GM18868 (cell line): ENCODE results near the gene C5AR1.
"Not testable (repeated sequence)": the region's sequence is repeated elsewhere in the genome, so short reads cannot be mapped to it uniquely, and the experiment has no call there.

Experiments
- ATAC-seq: cut with Tn5 transposase; IDR thresholded peaks from one replicate; pipeline ENCODE4 v1.9.1; 2021; ENCODE audit warnings: mild to moderate bottlenecking, moderate library complexity; ENCODE audit not compliant: unreplicated experiment

C5AR1 gene

DNA sequence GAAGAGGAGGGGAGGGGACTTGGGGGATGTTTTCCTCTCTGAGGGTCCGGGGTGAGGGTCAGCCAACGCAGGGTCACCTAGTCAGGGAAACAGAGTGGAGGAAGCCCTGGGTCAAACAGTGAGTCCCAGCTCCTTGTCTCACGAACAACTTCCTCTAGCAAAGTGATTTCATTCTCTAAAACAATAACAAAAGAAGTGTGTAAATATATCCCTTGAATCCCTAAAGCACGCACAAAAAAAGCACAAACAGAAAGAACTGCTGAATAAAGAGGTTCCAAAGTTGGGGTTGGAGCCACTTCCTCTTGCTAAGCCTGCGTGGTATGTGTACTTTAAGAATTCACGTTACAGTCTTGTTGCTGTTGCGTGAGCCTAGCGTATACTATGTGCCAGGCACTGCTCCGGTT lies 20.8 kb downstream of the C5AR1 start:
- no peak for ATAC-seq

DNA sequence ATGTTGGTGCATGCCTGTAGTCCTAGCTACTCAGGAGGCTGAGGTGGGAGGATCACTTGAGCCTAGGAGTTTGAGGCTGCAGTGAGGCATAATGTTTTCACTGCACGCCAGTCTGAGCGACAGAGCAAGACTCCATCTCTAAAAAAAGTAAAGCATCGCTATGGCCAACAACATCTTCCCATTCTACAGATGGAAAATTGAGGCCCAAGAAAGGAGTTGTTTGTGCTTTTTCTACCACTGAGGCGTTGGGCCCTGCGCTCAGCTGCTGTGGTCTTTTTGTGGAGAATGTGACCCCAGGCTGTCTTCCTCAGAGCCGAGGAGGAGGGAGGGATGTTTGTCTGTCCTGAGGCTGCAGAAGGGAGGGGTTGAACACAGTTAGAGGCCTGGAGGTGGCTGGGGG lies 21.8 kb downstream of the C5AR1 start:
- ATAC-seq, result no peak

DNA sequence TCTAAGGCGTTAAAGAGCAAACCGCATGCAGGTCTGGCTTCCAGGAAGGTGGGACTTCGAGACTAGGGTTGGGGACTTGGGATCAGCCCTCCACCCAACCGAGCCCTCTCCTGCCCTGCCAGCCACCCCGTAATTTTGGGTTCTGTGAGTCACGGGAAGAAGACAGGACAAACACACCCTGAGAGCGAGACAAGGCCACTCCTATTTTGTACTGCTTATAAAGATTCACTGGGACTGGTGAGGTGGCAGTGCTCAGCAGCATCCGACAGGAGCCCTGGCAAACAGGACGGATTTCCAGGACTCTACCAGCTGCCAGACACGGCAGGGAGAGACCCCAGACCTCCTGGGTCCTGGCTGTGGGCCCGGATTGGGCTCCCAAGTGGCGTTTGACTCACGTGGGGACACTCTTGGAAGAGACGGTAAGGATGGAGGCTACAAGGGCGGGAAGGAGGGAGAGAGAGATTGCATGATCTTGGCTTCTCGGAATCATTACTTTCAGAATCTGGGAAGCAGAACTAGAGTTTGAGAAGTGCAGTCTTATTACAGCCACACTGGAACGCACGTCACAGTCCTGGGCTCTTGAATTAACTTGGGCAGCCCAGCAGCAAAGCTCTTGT lies 22.4 kb downstream of the C5AR1 start, which contains the start of gene C5AR2:
Gene C5AR2, plus strand, starts transcription at position 245 of the 617 bp plus-strand sequence. CDS start 8,625 bp downstream, outside the sequence.
- no peak for ATAC-seq

DNA sequence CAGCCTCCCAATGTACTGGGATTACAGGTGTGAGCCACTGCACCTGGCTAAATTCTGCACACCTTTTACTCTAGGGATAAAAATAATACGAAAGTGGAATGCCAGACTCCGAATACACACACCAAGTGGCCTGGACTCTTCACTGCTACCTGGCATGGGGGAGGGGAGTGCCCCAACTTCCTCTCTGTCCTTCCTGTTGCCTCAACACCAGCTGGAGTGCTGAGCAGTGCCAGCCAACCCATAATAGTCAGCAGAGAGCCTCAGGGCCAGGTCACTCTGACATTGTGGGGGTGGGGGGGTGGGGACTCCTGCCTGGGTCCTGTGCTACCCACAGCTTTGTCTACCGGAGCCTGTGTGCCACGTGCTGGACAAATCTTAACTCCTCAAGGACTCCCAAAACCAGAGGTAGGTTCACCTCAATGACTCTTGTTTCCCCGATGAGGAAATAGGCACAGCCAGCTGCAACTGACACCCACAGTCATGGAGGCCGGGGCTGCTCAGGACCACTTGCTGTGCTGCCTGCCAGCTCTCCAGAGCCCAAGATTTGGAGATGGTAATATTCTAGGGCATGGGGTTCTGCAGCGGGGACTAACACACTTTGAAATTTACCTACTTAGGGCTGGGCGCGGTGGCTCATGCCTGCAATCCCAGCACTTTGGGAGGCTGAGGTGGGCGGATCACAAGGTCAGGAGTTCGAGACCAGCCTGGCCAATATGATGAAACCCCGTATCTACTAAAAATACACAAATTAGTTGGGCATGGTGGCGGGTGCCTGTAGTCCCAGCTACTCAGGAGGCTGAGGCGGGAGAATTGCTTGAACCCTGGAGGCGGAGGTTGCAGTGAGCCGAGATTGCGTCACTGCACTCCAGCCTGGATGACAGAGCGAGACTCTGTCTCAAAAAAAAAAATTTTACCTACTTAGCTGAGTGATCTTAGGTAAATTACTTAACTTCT lies 27.4 kb downstream of the C5AR1 start:
- ATAC-seq, result not testable (repeated sequence)

DNA sequence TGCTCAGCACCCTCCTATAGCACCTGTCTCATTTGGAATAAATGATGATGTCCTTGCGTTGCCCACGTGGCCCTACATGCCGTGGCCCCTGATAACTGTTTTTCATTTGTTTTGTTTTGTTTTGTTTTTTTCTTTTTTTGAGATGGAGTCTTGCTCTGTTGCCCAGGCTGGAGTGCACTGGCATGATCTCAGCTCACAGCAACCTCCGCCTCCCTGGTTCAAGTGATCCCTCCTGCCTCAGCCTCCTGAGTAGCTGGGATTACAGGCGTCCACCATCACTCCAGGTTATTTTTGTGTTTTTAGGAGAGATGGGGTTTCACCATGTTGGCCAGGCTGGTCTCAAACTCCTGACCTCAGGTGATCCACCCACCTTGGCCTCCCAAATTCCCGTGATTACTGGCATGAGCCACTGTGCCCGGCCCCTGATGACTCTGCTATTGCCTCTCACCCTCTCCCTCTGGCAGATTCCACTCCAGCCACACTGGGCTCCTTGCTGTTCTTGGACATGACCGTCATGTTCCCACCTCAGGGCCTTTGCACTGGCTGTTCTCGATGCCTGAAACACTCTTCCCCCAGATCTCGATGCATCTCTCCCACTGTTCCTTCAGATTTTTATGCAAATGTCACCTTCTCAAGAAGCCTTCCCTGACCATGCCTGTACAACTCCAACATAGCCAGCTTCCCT lies 29.7 kb downstream of the C5AR1 start:
- ATAC-seq, result no peak

DNA sequence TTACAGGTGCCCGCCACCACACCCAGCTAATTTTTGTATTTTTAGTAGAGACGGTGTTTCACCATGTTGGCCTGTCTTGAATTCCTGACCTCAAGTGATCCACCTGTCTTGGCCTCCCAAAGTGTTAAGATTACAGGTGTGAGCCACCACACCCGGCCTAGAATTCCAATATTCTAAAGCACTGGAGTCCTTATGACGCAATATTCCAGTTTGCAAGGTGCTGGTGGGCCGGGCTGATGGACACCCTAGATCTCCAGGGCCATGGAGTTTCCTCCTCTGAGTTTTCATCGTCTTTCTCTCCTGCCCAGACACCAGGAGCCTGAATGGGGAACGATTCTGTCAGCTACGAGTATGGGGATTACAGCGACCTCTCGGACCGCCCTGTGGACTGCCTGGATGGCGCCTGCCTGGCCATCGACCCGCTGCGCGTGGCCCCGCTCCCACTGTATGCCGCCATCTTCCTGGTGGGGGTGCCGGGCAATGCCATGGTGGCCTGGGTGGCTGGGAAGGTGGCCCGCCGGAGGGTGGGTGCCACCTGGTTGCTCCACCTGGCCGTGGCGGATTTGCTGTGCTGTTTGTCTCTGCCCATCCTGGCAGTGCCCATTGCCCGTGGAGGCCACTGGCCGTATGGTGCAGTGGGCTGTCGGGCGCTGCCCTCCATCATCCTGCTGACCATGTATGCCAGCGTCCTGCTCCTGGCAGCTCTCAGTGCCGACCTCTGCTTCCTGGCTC lies 31.0 kb downstream of the C5AR1 start:
- ATAC-seq, result no peak

DNA sequence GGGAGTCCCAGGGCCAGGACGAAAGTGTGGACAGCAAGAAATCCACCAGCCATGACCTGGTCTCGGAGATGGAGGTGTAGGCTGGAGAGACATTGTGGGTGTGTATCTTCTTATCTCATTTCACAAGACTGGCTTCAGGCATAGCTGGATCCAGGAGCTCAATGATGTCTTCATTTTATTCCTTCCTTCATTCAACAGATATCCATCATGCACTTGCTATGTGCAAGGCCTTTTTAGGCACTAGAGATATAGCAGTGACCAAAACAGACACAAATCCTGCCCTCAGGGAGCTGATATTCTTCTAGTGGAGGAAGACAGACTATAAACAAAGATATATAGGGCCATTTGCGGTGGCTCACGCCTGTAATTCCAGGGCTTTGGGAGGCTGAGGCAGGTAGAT lies 32.1 kb downstream of the C5AR1 start:
- ATAC-seq, result no peak

DNA sequence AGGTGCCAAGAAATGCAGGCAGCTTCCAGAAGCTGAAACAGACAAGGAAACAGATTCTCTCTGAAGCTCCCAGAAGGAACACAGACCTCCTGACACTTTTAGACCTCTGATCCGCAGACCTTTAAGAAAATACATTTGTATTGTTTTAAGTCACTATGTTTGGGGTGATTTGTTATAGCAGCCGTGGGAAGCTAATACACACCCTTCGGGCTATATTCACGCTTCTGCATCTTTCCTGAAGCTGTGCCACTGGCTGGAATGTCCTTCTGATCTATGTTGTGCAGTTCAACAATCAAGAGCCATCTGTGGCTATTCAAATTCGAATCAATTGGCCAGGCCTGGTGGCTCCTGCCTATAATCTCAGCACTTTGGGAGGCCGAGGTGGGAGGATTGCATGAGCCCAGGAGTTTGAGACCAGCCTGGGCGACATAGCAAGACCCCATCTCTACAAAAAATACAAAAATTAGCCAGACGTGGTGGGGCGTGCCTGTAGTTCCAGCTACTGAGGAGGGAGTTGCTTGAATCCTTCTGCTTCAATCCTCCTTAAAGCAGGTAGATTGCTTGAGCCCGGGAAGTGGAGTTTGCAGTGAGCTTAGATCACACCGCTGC lies 33.6 kb downstream of the C5AR1 start:
- no peak for ATAC-seq

DNA sequence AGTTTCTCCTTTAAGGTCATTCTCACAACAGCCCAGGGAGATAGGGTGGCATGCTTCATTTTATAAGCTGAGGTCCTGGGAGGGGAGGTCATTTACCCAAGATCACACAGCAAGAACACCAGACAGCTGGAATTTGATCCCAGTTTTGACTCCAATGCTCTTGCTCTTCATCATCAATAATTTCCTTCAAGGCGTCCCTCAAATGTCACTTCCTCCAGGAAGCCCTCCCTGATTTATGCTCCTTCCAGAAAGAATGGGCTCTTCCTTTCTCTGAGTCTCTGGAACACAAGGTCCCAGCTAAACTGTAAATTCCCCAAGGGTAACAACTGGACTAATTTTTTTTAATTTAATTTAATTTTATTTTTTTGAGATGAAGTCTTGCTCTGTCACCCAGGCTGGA lies 34.8 kb downstream of the C5AR1 start:
- no peak for ATAC-seq

DNA sequence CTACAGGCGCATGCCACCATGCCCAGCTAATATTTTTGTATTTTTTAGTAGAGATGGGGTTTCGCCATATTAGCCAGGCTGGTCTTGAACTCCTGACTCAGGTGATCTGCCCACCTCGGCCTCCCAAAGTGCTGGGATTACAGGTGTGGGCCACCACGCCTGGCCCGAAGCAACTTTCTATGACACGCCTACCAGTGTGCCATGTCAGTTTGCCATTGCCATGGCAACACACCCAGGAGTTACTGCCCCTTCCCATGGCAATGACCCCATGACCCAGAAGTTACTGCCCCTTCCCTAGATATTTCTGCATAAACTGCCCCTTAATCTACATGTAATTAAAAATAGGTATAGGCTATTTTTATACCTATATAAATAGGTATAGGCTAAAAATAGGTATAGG lies 36.4 kb downstream of the C5AR1 start:
- ATAC-seq, result not testable (repeated sequence)

DNA sequence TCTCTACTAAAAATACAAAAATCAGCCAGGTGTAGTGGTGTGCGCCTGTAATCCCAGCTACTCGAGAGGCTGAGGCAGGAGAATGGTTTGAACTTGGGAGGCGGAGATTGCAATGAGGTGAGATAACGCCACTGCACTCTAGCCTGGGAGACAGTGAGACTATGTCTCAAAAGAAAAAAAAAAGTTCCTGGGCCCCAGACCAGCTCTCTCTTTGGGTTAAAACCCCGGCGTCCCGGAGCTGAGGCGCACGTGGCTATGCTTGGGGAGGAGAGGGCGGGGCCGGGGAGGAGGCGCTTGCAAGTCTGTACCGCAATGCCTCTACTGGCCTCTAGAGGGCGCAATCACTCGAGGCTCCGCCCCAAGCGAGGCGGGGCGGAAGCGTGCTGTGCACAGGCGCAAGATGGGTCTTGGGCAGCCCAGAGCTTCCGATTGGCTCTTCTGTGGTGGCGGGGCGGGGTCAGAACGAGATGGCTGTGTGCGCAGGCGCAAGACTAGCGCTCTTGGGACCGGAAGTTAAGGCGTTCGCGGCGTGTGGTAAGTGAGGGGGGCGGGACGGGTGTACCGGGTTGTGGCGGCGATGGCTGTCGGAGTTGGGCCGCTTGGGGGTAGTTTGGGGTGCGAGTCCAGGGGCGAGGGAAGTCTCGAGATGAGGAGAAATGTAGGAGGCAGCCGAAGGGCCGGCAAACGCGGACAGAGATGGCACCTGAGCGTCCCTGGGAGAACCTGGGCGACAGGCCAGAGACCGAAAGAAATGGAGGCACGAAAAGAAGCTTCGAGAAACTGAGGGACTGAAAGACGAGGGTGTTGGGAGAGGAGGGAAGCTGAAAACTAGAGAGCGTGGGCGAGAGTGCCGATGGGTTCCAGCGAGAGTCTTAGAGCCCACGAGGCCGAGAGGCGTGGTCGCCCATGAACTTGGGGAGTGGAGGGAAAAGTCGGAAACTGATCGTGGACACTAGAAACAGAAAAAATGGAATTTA lies 39.4 kb downstream of the C5AR1 start, which contains the start of gene DHX34:
Gene DHX34, plus strand, starts transcription at position 497 of the 977 bp plus-strand sequence. CDS start 3,716 bp downstream, outside the sequence.
- peak; percentile 94 for ATAC-seq

DNA sequence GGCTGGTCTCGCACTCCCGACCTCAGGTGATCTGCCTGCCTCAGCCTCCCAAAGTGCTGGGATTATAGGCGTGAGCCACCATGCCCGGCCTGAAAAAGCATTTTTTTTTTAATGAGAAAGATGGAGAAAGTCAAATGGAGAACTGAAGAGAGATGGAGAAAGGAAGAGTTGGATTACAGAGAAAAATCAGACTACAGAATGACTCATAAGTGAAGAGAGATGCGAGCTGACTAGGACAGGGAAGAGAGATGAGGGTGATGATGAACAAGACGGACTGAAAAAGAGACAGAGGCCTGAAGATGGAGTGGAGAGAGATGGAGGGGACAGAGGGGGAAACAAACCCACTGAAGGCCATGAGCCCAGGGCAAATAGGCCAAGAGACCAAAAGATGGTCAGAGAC lies 41.0 kb downstream of the C5AR1 start:
- ATAC-seq, result no peak

DNA sequence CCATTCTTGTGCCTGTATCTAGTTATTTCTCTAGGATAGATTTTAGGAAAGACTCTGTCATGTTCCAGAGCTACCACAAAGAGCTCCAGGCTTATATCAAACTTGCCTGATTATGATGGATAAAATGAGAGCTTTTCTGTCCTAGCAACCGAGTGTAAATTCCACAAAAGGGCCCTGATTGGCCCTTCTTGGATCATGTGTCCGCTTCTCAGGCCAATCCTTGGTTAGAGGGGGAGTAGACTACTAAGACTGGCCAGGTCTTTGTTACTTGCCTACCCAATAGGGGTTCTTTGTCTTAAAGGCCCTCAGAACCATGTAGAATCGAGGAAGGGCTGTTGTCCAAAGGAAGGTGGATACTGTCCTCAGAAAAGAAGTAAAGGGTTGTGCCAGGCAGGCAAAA lies 41.9 kb downstream of the C5AR1 start:
- ATAC-seq, result no peak

DNA sequence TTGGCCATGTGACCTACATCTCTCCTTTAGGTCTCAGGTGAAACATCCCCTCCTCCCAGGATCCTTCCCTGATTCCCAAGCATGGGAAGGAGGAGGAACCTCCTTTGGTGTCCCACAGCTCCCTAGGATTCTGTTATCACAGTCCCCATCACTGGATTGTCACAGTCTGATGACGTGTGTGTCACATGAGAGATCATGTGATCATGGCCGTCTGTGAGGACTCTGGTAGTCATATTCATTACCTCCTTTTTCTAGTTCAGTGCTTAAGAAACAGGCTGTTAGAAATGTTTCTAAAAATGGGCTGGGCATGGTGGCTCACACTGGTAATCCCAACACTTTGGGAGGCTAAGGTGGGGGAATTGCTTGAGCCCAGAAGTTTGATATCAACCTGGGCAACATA lies 42.4 kb downstream of the C5AR1 start:
- no peak for ATAC-seq

DNA sequence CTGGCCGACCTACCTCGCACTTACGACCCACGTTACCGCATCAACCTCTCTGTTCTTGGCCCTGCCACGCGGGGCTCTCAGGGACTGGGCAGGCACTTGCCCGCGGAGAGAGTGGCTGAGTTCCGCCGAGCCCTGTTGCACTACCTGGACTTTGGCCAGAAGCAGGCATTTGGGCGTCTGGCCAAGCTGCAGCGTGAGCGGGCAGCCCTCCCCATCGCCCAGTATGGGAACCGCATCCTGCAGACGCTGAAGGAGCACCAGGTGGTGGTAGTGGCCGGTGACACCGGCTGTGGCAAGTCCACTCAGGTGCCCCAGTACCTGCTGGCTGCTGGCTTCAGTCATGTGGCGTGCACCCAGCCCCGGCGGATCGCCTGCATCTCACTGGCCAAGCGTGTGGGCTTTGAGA lies 43.6 kb downstream of the C5AR1 start:
- ATAC-seq, result no peak

DNA sequence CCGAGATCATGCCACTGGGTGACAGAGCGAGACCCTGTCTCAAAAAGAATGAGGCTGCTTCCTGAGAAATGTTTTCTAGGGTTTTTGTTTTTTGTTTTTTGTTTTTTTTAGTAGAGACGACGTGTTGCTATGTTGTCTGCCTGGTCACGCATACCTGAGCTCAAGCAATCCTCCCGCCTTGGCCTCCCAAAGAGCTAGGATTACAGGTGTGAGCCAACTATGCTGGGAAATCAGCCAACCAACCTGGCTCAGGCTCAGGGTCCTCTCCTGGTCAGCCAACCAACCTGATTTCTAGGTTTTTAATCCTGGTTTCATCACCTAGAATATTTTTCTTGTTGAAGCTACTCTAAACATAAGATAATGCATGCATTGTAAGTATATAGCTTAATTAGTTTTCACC lies 47.2 kb downstream of the C5AR1 start:
- ATAC-seq, result no peak

DNA sequence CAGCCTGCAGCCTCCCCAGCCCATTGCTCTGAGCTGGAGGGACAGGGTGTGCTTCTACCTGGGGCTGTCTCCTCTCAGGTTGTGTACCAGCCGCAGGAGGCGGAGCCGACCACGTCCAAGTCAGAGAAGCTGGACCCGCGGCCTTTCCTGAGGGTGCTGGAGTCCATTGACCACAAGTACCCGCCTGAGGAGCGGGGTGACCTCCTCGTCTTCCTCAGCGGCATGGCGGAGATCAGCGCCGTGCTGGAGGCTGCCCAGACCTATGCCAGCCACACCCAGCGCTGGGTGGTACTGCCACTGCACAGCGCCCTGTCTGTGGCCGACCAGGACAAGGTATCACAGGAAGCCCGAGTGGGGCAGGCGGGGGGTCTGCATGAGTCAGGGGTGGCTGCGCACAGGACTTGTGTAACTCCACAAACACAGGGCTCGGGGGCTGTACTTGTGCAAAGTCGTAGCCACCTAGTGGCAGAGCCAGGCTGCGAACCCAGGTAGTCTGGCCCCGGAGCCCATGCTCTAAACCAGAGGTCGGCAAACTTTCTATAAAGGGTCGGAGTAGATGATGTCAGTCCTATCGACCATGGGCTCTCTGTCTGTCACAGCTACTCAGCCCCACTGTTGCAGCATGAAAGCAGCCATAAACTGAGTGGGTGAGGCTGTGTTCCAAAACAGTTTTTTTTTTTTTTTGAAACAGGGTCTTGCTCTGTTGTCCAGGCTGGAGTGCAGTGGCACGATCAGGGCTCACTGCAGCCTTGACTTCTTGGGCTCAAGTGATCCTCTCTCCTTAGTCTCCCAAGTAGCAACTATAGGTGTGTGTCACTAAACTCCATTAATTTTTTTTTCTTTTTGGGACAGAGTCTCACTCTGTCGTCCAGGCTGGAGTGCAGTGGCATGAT lies 48.4 kb downstream of the C5AR1 start:
- ATAC-seq, result no peak

DNA sequence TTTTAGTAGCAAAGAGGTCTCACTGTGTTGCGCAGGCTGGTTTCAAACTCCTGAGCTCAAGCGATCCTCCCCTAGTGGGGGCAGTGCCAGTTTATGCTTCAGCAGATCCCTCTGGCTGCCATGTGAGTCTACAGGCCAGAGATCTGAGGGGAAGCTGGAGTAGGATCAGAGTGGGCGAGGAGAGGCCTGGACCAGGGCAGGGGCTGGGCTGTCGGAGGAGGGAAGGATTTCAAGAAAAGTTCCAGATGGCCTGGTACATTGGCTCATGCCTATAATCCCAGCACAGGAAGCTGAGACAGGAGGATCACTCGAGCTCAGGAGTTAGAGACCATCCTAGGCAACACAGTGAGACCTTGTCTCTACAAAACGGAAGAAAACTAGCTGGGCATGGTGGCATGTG lies 49.3 kb downstream of the C5AR1 start:
- ATAC-seq, result no peak
